Measurements from ENCODE around the gene RAPGEF4. TPM values are rescaled to one million over a fixed set of nuclear protein-coding genes. Genes with fewer than 3 reads are reported as not detected.

RAPGEF4 gene
- total and polyA plus RNA-seq, 2 of the 4 experiments (the other 2 are of a cell fraction) = 1.7 to 3.2 TPM

DNA sequence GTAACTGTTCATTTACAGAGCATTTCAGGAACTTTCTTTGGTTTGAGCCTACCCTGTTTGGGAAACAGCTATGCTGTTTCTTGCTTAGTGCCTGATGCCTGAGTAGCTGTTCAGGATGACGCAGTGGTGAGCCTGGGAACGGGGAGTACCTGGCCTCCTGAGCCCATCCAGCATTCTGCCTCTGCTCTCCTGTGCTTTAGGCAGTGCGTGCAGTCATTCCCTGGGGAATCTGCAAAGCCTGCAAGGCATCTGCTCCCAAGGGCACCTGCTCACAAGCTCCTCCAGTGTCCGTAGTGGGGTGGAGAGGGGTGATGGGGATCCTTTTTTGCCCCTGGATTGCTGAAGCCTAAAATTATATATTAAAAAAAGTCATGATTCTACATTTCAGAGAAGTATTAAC is 68.8 kb downstream of the RAPGEF4 start:
- H3K4me2 ChIP-seq (ENCODE audit: low read depth, low read length) = no peak overlapping the region
- H3K4ac ChIP-seq (ENCODE audit: low read depth, low read length) = no peak overlapping the region
- H4K91ac ChIP-seq (ENCODE audit: insufficient read depth, low read depth, low read length) = no peak overlapping the region
- H3K4me3 ChIP-seq (ENCODE audit: insufficient read depth, low read depth, low read length) = no peak overlapping the region
- no peaks in the 10 kb centered on the region for H3K4me1 ChIP-seq (ENCODE audit: control insufficient read depth, insufficient read depth, low read length)
- CTCF ChIA-PET = interaction anchor here (1.1 kb wide), 1 partner anchor 127 kb away, joined by 3 read pairs; no protein-coding TSS in a partner anchor
- in situ Hi-C loops (cut with MboI; ENCODE audit: low sequenced_read_pairs) (loop anchor here (25.0 kb wide), 1 partner anchor 1533 kb away; the partner anchor contains the start of gene SP9), dilution Hi-C loops (cut with HindIII; ENCODE audit: low sequenced_read_pairs, unreplicated experiment) (no loop called here), intact Hi-C loops (cut with micrococcal nuclease) (no loop called here)
- no peaks in the 10 kb centered on the region for H3K9me1 ChIP-seq (ENCODE audit: insufficient read depth, low read length)
- no peak overlapping the region for H2AK5ac ChIP-seq (ENCODE audit: low read depth, low read length)
- 100% methylated on average over 1 of the region's 4 CpGs; no CpG with 5 or more reads in 1 of the 2 experiments for WGBS, 2 experiments (ENCODE audit: extremely low coverage in 2 of 2, insufficient read length in 1 of 2)
- no TSS peak for BruUV-seq (replicated peaks)
- no peak overlapping the region for H2AFZ ChIP-seq (replicated peaks; ENCODE audit: low read length, poor library complexity)
- H3K18ac ChIP-seq (ENCODE audit: low read depth, low read length) = no peak overlapping the region
- no peak for ATAC-seq (ENCODE audit: low read depth)
- TF ChIP-seq, protein P1, sequence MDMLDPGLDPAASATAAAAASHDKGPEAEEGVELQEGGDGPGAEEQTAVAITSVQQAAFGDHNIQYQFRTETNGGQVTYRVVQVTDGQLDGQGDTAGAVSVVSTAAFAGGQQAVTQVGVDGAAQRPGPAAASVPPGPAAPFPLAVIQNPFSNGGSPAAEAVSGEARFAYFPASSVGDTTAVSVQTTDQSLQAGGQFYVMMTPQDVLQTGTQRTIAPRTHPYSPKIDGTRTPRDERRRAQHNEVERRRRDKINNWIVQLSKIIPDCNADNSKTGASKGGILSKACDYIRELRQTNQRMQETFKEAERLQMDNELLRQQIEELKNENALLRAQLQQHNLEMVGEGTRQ (IDR thresholded peaks at IDR 0.05; ENCODE audit: low read depth, low read length) = no peak
- TF ChIP-seq POLR2A (IDR thresholded peaks at IDR 0.05; ENCODE audit: low read depth, low read length) (no peak), RAD21 (IDR thresholded peaks at IDR 0.05; ENCODE audit: low read length) (no peak), RFX5 (IDR thresholded peaks at IDR 0.05; ENCODE audit: low read depth, low read length) (no peak), MAFK (IDR thresholded peaks at IDR 0.05; ENCODE audit: low read depth, low read length) (no peak), RCOR1 (IDR thresholded peaks at IDR 0.05; ENCODE audit: insufficient replicate concordance, low read length) (no peak), CEBPB (IDR thresholded peaks at IDR 0.05; ENCODE audit: low read depth, low read length) (no peak), MXI1 (IDR thresholded peaks at IDR 0.05; ENCODE audit: borderline replicate concordance, low read depth, low read length) (no peak), SMC3 (IDR thresholded peaks at IDR 0.05; ENCODE audit: low read depth, low read length) (no peak), BHLHE40 (IDR thresholded peaks at IDR 0.05; ENCODE audit: low read depth, low read length) (no peak), NFE2L2 (IDR thresholded peaks at IDR 0.05; ENCODE audit: low read depth, low read length) (no peak), CHD1 (IDR thresholded peaks at IDR 0.05; ENCODE audit: low read depth, low read length) (no peak), FOS (IDR thresholded peaks at IDR 0.05; ENCODE audit: low read depth, low read length) (no peak)
- TF ChIP-seq, protein P2, sequence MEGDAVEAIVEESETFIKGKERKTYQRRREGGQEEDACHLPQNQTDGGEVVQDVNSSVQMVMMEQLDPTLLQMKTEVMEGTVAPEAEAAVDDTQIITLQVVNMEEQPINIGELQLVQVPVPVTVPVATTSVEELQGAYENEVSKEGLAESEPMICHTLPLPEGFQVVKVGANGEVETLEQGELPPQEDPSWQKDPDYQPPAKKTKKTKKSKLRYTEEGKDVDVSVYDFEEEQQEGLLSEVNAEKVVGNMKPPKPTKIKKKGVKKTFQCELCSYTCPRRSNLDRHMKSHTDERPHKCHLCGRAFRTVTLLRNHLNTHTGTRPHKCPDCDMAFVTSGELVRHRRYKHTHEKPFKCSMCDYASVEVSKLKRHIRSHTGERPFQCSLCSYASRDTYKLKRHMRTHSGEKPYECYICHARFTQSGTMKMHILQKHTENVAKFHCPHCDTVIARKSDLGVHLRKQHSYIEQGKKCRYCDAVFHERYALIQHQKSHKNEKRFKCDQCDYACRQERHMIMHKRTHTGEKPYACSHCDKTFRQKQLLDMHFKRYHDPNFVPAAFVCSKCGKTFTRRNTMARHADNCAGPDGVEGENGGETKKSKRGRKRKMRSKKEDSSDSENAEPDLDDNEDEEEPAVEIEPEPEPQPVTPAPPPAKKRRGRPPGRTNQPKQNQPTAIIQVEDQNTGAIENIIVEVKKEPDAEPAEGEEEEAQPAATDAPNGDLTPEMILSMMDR (conservative IDR thresholded peaks at IDR 0.05; ENCODE audit: low read depth, low read length) = no peak
- TF ChIP-seq, protein P3, sequence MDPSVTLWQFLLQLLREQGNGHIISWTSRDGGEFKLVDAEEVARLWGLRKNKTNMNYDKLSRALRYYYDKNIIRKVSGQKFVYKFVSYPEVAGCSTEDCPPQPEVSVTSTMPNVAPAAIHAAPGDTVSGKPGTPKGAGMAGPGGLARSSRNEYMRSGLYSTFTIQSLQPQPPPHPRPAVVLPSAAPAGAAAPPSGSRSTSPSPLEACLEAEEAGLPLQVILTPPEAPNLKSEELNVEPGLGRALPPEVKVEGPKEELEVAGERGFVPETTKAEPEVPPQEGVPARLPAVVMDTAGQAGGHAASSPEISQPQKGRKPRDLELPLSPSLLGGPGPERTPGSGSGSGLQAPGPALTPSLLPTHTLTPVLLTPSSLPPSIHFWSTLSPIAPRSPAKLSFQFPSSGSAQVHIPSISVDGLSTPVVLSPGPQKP (IDR thresholded peaks at IDR 0.05; ENCODE audit: borderline replicate concordance, low read depth, low read length) = no peak
- H3K27ac ChIP-seq (ENCODE audit: insufficient read depth, low read length) = no peak overlapping the region
- H2BK15ac ChIP-seq (ENCODE audit: low read depth, low read length) = no peak overlapping the region
- no peaks in the 10 kb centered on the region for H3K79me1 ChIP-seq (ENCODE audit: low read depth in 1 of 2, low read length in 2 of 2)
- no peak overlapping the region for H2BK120ac ChIP-seq (ENCODE audit: low read depth, low read length)
- H4K8ac ChIP-seq (ENCODE audit: low read depth in 2 of 2, low read length in 2 of 2) = no peak overlapping the region
- H3K14ac ChIP-seq (replicated peaks; ENCODE audit: low read depth, low read length) = no peak overlapping the region
- H3K36me3 ChIP-seq (ENCODE audit: control insufficient read depth, insufficient read depth, low read length) = no peaks in the 10 kb centered on the region; the same call in 1 of the 2 replicates
- no peaks in the 10 kb centered on the region for H4K20me1 ChIP-seq (ENCODE audit: insufficient read depth, low read length)
- H3K9ac ChIP-seq (ENCODE audit: low read depth, low read length) = no peak overlapping the region
- no peak overlapping the region for H3K56ac ChIP-seq (ENCODE audit: extremely low read depth, insufficient read depth, low read length)
- peaks cover 7% of the 10 kb centered on the region for H3K9me3 ChIP-seq (ENCODE audit: control insufficient read depth, insufficient read depth, low read length)
- no peak overlapping the region for H2BK5ac ChIP-seq (ENCODE audit: low read depth, low read length, poor library complexity, severe bottlenecking)
- POLR2A ChIA-PET (ENCODE audit: unreplicated experiment) = no interaction called here
- DNase-seq = no peak
- no peak overlapping the region for H4K5ac ChIP-seq (ENCODE audit: low read depth, low read length)
- H2BK20ac ChIP-seq (ENCODE audit: low read depth, low read length) = no peak overlapping the region
- no peak overlapping the region for H2AK9ac ChIP-seq (replicated peaks; ENCODE audit: low read depth, low read length, poor library complexity)
- no peaks in the 10 kb centered on the region for H3K27me3 ChIP-seq (ENCODE audit: control insufficient read depth, insufficient read depth, low read length)
- H3K23ac ChIP-seq (ENCODE audit: low read depth, low read length) = no peak overlapping the region

Measured in IMR-90 (cell line).